Vagina (tissue), 2 donors: ENCODE measurements around the gene CDK5R1. TPM values are rescaled to one million over a fixed set of nuclear protein-coding genes. Genes with fewer than 3 reads are reported as not detected.

Source experiments
- DNase-seq, 2 donors: peaks; one replicate each; pipeline ENCODE4 v3.0.0-alpha.2; 2017; ENCODE audit errors: extremely low spot score in 2 of 2
- H3K27ac ChIP-seq: fragments of 200-600 bp; sonication (generic); one replicate; pipeline ENCODE4 v1.5.1; 2019
- H3K27me3 ChIP-seq: fragments of 200-600 bp; sonication (generic); one replicate; pipeline ENCODE4 v1.5.1; 2019
- H3K36me3 ChIP-seq, 2 donors: fragments of 200-600 bp; sonication (generic); one replicate each; pipeline ENCODE4 v1.5.1; 2017 to 2019
- H3K4me1 ChIP-seq: fragments of 200-600 bp; sonication (generic); one replicate; pipeline ENCODE4 v1.5.1; 2019
- H3K4me3 ChIP-seq, 2 donors: fragments of 200-600 bp; sonication (generic); 1 replicate in 1 of 2; 2 replicates in 1 of 2; pipeline ENCODE4 v1.5.1; 2016 to 2019
- H3K9me3 ChIP-seq: fragments of 200-600 bp; sonication (generic); one replicate; pipeline ENCODE4 v1.5.1; 2019
- CTCF ChIP-seq, 3 experiments: fragments of 450-650 bp in 2 of 3; fragments of 200-600 bp in 1 of 3; sonication (generic) in 1 of 3; IDR thresholded peaks; one replicate each; pipeline ENCODE4 v1.5.1; 2017 to 2019; ENCODE audit warnings: antibody characterized with exemption in 3 of 3, mild to moderate bottlenecking in 2 of 3, moderate library complexity in 2 of 3
- POLR2A ChIP-seq, 2 donors: fragments of 450-650 bp; IDR thresholded peaks; one replicate each; pipeline ENCODE4 v1.6.1; 2017; ENCODE audit warnings: antibody characterized with exemption in 2 of 2, mild to moderate bottlenecking in 2 of 2, moderate library complexity in 2 of 2
- POLR2AphosphoS5 ChIP-seq, 2 donors: sonication (generic); formaldehyde crosslinking; IDR thresholded peaks; one replicate each; pipeline ENCODE4 v1.9.0; 2017; ENCODE audit warnings: antibody characterized with exemption in 2 of 2, mild to moderate bottlenecking in 2 of 2, low read depth in 1 of 2; ENCODE audit not compliant: insufficient read depth in 1 of 2
- intact Hi-C: fragments of 100-400 bp; cut with DNase I; formaldehyde crosslinking; loops from one replicate; pipeline ENCODE4 v1.15.1; 2023
- total RNA-seq: library from RNA; depleted of rRNA; stranded (reverse); fragments of >200 nt; gene quantifications from one replicate; pipeline ENCODE4 v1.2.3, GENCODE V29; 2016

CDK5R1 gene
- total RNA-seq, 1 donor from 2014 or later, result 4.9 TPM

GRCh38 chr17:32467949-32468348 is 18.8 kb upstream of the CDK5R1 start:
- no peak for DNase-seq
- Histone ChIP-seq H3K4me1 (no peaks in the 10 kb centered on the region), H3K27ac (no peak overlapping the region), H3K36me3 (peaks cover 0 to 65% of the 10 kb centered on the region in 2 donors), H3K27me3 (no peaks in the 10 kb centered on the region), H3K9me3 (no peaks in the 10 kb centered on the region), H3K4me3 (no peak overlapping the region)
- TF ChIP-seq POLR2AphosphoS5 (IDR thresholded peaks at IDR 0.05; ENCODE audit: insufficient read depth in 1 of 2, low read depth in 1 of 2), result no peak
- no peak for TF ChIP-seq POLR2A (IDR thresholded peaks at IDR 0.05)
- TF ChIP-seq CTCF (IDR thresholded peaks at IDR 0.05), result no peak
- intact Hi-C loops, result no loop called here

- H3K4me3 ChIP-seq, result no peak overlapping the region
- DNase-seq, result no peak
- intact Hi-C loops, result no loop called here
- TF ChIP-seq CTCF (IDR thresholded peaks at IDR 0.05) (no peak), POLR2AphosphoS5 (IDR thresholded peaks at IDR 0.05; ENCODE audit: insufficient read depth in 1 of 2, low read depth in 1 of 2) (no peak), POLR2A (IDR thresholded peaks at IDR 0.05) (no peak)
- peaks cover 0 to 81% of the 10 kb centered on the region in 2 donors for H3K36me3 ChIP-seq
- no peaks in the 10 kb centered on the region for H3K4me1 ChIP-seq
- H3K9me3 ChIP-seq, result no peaks in the 10 kb centered on the region
- no peak overlapping the region for H3K27ac ChIP-seq
- no peaks in the 10 kb centered on the region for H3K27me3 ChIP-seq
Measured at GRCh38 chr17:32470405-32471167, 16.2 kb upstream of the CDK5R1 start.

- intact Hi-C loops, result no loop called here
- DNase-seq, result no peak
- Histone ChIP-seq H3K4me3 (no peak overlapping the region), H3K9me3 (no peaks in the 10 kb centered on the region), H3K36me3 (peaks cover 3 to 82% of the 10 kb centered on the region in 2 donors), H3K27ac (no peak overlapping the region), H3K4me1 (no peaks in the 10 kb centered on the region), H3K27me3 (no peaks in the 10 kb centered on the region)
- TF ChIP-seq CTCF (IDR thresholded peaks at IDR 0.05) (no peak), POLR2AphosphoS5 (IDR thresholded peaks at IDR 0.05; ENCODE audit: insufficient read depth in 1 of 2, low read depth in 1 of 2) (no peak), POLR2A (IDR thresholded peaks at IDR 0.05) (no peak)
Measured at GRCh38 chr17:32471652-32472051, 15.1 kb upstream of the CDK5R1 start.

GRCh38 chr17:32475258-32475657 is 11.5 kb upstream of the CDK5R1 start:
- Histone ChIP-seq H3K36me3 (peaks cover 3 to 95% of the 10 kb centered on the region in 2 donors), H3K4me1 (no peaks in the 10 kb centered on the region), H3K27ac (no peak overlapping the region), H3K4me3 (no peak overlapping the region), H3K9me3 (no peaks in the 10 kb centered on the region), H3K27me3 (no peaks in the 10 kb centered on the region)
- DNase-seq, result no peak
- TF ChIP-seq CTCF (IDR thresholded peaks at IDR 0.05) (no peak), POLR2A (IDR thresholded peaks at IDR 0.05) (no peak), POLR2AphosphoS5 (IDR thresholded peaks at IDR 0.05; ENCODE audit: insufficient read depth in 1 of 2, low read depth in 1 of 2) (no peak)
- intact Hi-C loops, result no loop called here

GRCh38 chr17:32477220-32477619 is 9.6 kb upstream of the CDK5R1 start:
- H3K36me3 ChIP-seq, result peaks cover 3 to 90% of the 10 kb centered on the region in 2 donors
- TF ChIP-seq CTCF (IDR thresholded peaks at IDR 0.05) (no peak), POLR2AphosphoS5 (IDR thresholded peaks at IDR 0.05; ENCODE audit: insufficient read depth in 1 of 2, low read depth in 1 of 2) (no peak), POLR2A (IDR thresholded peaks at IDR 0.05) (no peak)

More at GRCh38 chr17:32477220-32477619, 9.6 kb upstream of the CDK5R1 start:
- Histone ChIP-seq H3K4me1 (no peaks in the 10 kb centered on the region), H3K4me3 (no peak overlapping the region), H3K27me3 (no peaks in the 10 kb centered on the region), H3K27ac (no peak overlapping the region), H3K9me3 (no peaks in the 10 kb centered on the region)
- intact Hi-C loops, result no loop called here
- no peak for DNase-seq
